CD14-positive monocyte (primary cell): ENCODE results near the gene DIS3L2. TPM values are rescaled to one million over a fixed set of nuclear protein-coding genes. Genes with fewer than 3 reads are reported as not detected.

Source experiments
- DNase-seq, 3 donors: peaks; one replicate each; pipeline ENCODE4 v3.0.0-alpha.2; 2011 to 2022
- H2AFZ ChIP-seq: 2 replicates; pipeline ENCODE4 v1.6.0; 2012; ENCODE audit warnings: mild to moderate bottlenecking, low read depth, low read length, inconsistent platforms; ENCODE audit not compliant: insufficient read depth, poor library complexity, severe bottlenecking
- H3K27ac ChIP-seq, 2 donors: 1 replicate in 1 of 2; 2 replicates in 1 of 2; pipeline ENCODE4 v1.5.1; 2012 to 2013; ENCODE audit warnings: low read length in 2 of 2, control low read depth in 1 of 2, inconsistent platforms in 1 of 2, low read depth in 1 of 2, mild to moderate bottlenecking in 1 of 2
- H3K27me3 ChIP-seq, 2 donors: one replicate each; pipeline versions ENCODE4 v1.6.0 to v1.6.1; 2011 to 2013; ENCODE audit warnings: low read length in 2 of 2; ENCODE audit not compliant: control insufficient read depth in 2 of 2, insufficient read depth in 2 of 2
- H3K36me3 ChIP-seq, 2 donors: replicated peaks in 1 of 2; 1 replicate in 1 of 2; 2 replicates in 1 of 2; pipeline versions ENCODE4 v1.5.1 to v1.6.1; 2012 to 2013; ENCODE audit warnings: low read length in 2 of 2, control low read depth in 1 of 2, inconsistent platforms in 1 of 2, mild to moderate bottlenecking in 1 of 2; ENCODE audit not compliant: insufficient read depth in 2 of 2, control insufficient read depth in 1 of 2
- H3K4me1 ChIP-seq, 2 donors: 1 replicate in 1 of 2; 2 replicates in 1 of 2; pipeline versions ENCODE4 v1.5.1 to v1.6.1; 2012 to 2013; ENCODE audit warnings: low read length in 2 of 2, control low read depth in 1 of 2, inconsistent platforms in 1 of 2, mild to moderate bottlenecking in 1 of 2, moderate library complexity in 1 of 2; ENCODE audit not compliant: insufficient read depth in 2 of 2, control insufficient read depth in 1 of 2
- H3K4me2 ChIP-seq: replicated peaks from 2 replicates; pipeline ENCODE3; 2012; ENCODE audit warnings: low read length, moderate library complexity, mild to moderate bottlenecking; ENCODE audit not compliant: poor library complexity, severe bottlenecking; ENCODE audit errors: extremely low read depth
- H3K4me3 ChIP-seq, 3 experiments: fragments of 200-600 bp in 1 of 3; sonication (generic) in 1 of 3; replicated peaks in 1 of 3; 1 replicate in 2 of 3; 2 replicates in 1 of 3; pipeline ENCODE4 v1.5.1; 2011 to 2013; ENCODE audit warnings: low read length in 3 of 3, mild to moderate bottlenecking in 3 of 3, control low read depth in 2 of 3, low read depth in 2 of 3, inconsistent platforms in 1 of 3, moderate library complexity in 1 of 3
- H3K79me2 ChIP-seq: 2 replicates; pipeline ENCODE4 v1.6.0; 2012; ENCODE audit warnings: mild to moderate bottlenecking, control low read depth, inconsistent platforms, low read length, moderate library complexity; ENCODE audit not compliant: insufficient read depth
- H3K9ac ChIP-seq: 2 replicates; pipeline ENCODE4 v1.6.0; 2017; ENCODE audit warnings: low read length, mild to moderate bottlenecking; ENCODE audit not compliant: insufficient read depth, poor library complexity, severe bottlenecking
- H3K9me3 ChIP-seq, 2 donors: replicated peaks in 1 of 2; 1 replicate in 1 of 2; 2 replicates in 1 of 2; pipeline versions ENCODE4 v1.5.1 to v1.6.1; 2012 to 2013; ENCODE audit warnings: low read length in 2 of 2, control low read depth in 1 of 2; ENCODE audit not compliant: control insufficient read depth in 1 of 2, insufficient read depth in 1 of 2
- H4K20me1 ChIP-seq: 2 replicates; pipeline ENCODE4 v1.6.0; 2012; ENCODE audit warnings: mild to moderate bottlenecking, low read length, control low read depth, moderate library complexity; ENCODE audit not compliant: insufficient read depth
- H3K27ac Mint-ChIP-seq, 7 donors: one replicate each; pipeline ENCODE4 v1.8.0; 2020; ENCODE audit warnings: mild to moderate bottlenecking in 7 of 7, mixed read lengths in 7 of 7, moderate library complexity in 6 of 7, inconsistent platforms in 2 of 7
- H3K27me3 Mint-ChIP-seq, 3 donors: one replicate each; pipeline ENCODE4 v1.8.0; 2021 to 2022; ENCODE audit warnings: low read depth in 3 of 3, mild to moderate bottlenecking in 3 of 3, mixed read lengths in 3 of 3, moderate library complexity in 3 of 3, inconsistent platforms in 1 of 3
- H3K36me3 Mint-ChIP-seq, 2 donors: one replicate each; pipeline ENCODE4 v1.8.0; 2020; ENCODE audit warnings: mixed read lengths in 2 of 2, inconsistent platforms in 1 of 2, mild to moderate bottlenecking in 1 of 2
- H3K4me1 Mint-ChIP-seq: one replicate; pipeline ENCODE4 v1.8.0; 2020; ENCODE audit warnings: mild to moderate bottlenecking, mixed read lengths
- H3K4me3 Mint-ChIP-seq, 2 donors: one replicate each; pipeline ENCODE4 v1.8.0; 2020; ENCODE audit warnings: mild to moderate bottlenecking in 2 of 2, mixed read lengths in 2 of 2, moderate library complexity in 1 of 2
- H3K9me3 Mint-ChIP-seq, 7 donors: one replicate each; pipeline ENCODE4 v1.8.0; 2020 to 2022; ENCODE audit warnings: mixed read lengths in 7 of 7, mild to moderate bottlenecking in 6 of 7, moderate library complexity in 6 of 7, inconsistent platforms in 2 of 7
- WGBS: methylation state at CpG from one replicate; pipeline ENCODE4 v1.1.5; 2013; ENCODE audit warnings: missing lambda C conversion rate; ENCODE audit not compliant: insufficient coverage; 5-methylcytosine and 5-hydroxymethylcytosine counted together
- intact Hi-C, 2 donors: fragments of 100-400 bp; cut with micrococcal nuclease; formaldehyde crosslinking; loops; one replicate each; pipeline versions ENCODE4 v1.15.0 to v1.15.1; 2023
- polyA plus RNA-seq, 3 donors: library from polyadenylated mRNA; depleted of rRNA in 1 of 3; unstranded in 2 of 3; stranded (reverse) in 1 of 3; fragments of 300-500 nt in 2 of 3; fragments of >200 nt in 1 of 3; fragmentation: Illumina TruSeq in 2 of 3; gene quantifications; 1 replicate in 2 of 3; 2 replicates in 1 of 3; pipeline ENCODE4 v1.2.3, GENCODE V29; 2012 to 2021
- TF ChIP-seq, protein P1 (sequence below): fragments of 200-600 bp; IDR thresholded peaks from one replicate; pipeline ENCODE4 v1.8.0; 2022; ENCODE audit warnings: antibody characterized with exemption, mild to moderate bottlenecking

Gene DIS3L2
- polyA plus RNA-seq, 3 donors: 6.0 to 21.7 (median 6.4) TPM

DNA sequence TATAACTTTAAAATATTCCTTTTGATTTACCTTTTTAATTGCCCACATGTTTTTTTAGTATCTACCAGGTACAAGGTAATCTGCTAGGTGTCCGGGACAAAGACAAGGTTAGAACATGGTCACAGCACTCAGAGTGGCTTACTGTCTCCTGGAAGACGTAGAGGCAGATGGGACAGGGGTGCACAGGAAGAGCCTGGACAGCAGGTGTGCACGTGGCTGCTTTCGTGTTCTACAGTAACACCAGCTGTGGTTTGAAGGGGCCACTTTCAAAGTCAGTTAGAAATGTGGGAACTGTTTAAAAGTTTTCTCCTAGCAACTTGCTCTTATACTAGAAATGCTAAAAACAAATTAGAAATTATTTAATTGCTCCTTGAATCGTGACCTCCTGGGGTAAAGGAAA is 314.2 kb downstream of the DIS3L2 start:
- TF ChIP-seq, protein P1, sequence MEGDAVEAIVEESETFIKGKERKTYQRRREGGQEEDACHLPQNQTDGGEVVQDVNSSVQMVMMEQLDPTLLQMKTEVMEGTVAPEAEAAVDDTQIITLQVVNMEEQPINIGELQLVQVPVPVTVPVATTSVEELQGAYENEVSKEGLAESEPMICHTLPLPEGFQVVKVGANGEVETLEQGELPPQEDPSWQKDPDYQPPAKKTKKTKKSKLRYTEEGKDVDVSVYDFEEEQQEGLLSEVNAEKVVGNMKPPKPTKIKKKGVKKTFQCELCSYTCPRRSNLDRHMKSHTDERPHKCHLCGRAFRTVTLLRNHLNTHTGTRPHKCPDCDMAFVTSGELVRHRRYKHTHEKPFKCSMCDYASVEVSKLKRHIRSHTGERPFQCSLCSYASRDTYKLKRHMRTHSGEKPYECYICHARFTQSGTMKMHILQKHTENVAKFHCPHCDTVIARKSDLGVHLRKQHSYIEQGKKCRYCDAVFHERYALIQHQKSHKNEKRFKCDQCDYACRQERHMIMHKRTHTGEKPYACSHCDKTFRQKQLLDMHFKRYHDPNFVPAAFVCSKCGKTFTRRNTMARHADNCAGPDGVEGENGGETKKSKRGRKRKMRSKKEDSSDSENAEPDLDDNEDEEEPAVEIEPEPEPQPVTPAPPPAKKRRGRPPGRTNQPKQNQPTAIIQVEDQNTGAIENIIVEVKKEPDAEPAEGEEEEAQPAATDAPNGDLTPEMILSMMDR: no peak
- no peak for DNase-seq
- H3K4me3 ChIP-seq: no peak overlapping the region

DNA sequence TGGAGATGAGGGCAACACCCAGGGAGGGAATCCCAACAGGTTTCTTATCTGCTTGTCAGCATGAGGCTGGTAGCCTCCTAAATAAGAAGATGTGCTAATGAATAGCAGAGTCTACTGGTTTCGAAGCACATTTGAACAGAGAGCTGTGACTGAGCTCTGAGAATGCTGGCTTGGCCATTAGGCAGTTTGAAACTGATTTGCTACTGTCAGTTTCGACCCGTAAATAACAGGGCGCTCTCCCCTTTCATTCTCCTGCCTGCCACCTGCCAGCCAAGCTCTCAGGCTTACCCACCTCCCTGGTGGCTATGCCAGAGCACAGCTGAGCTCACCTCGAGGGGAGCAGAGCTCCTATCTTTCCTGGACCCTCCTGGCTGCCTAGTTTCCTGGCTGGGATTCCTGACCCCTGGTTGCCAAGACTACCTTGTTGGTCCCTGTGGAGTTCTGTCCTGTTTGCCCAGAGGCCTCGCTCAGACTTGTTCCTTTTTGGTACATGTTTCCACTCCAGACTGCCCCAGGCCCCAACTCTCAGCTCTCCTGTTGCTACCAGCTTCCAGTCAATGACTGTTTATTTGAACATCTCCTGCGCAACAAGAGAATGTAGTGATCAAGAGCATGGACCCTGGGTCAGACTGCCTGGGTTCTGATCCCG is 314.7 kb downstream of the DIS3L2 start:
- TF ChIP-seq, protein P1: no peak
- Mint-ChIP-seq H3K36me3 (peaks cover 23 to 37% of the 10 kb centered on the region in 2 donors), H3K4me3 (no peak overlapping the region), H3K27ac (peak overlapping the region in 2 of 7 donors; percentile 43 to 48), H3K27me3 (peaks cover 0 to 1% (median 0%) of the 10 kb centered on the region in 3 donors), H3K9me3 (peaks cover 0 to 3% (median 0%) of the 10 kb centered on the region in 7 donors), H3K4me1 (no peaks in the 10 kb centered on the region)
- no peak for DNase-seq
- H3K4me3 ChIP-seq: no peak overlapping the region
- no peak overlapping the region for H3K27ac ChIP-seq
- peaks cover 7 to 18% of the 10 kb centered on the region in 2 donors for H3K36me3 ChIP-seq
- intact Hi-C loops: no loop called here
- no peak overlapping the region for H3K4me2 ChIP-seq
- H3K9ac ChIP-seq: no peak overlapping the region
- peaks cover 0 to 2% of the 10 kb centered on the region in 2 donors for H3K9me3 ChIP-seq
- WGBS: 86% methylated on average over 8 of the region's 8 CpGs
- no peaks in the 10 kb centered on the region for H3K4me1 ChIP-seq
- H4K20me1 ChIP-seq: no peaks in the 10 kb centered on the region
- no peak overlapping the region for H2AFZ ChIP-seq
- no peaks in the 10 kb centered on the region for H3K27me3 ChIP-seq
- H3K79me2 ChIP-seq: no peaks in the 10 kb centered on the region

More for the DNA sequence above, 314.2 kb downstream of the DIS3L2 start:
- Histone ChIP-seq H3K79me2 (no peaks in the 10 kb centered on the region), H3K4me1 (no peaks in the 10 kb centered on the region), H4K20me1 (no peaks in the 10 kb centered on the region), H3K9me3 (peaks cover 0 to 2% of the 10 kb centered on the region in 2 donors), H3K4me2 (no peak overlapping the region), H3K27me3 (no peaks in the 10 kb centered on the region), H3K27ac (no peak overlapping the region), H3K36me3 (peaks cover 7 to 16% of the 10 kb centered on the region in 2 donors), H3K9ac (no peak overlapping the region), H2AFZ (no peak overlapping the region)
- intact Hi-C loops: no loop called here
- H3K27ac Mint-ChIP-seq: no peak overlapping the region
- no peaks in the 10 kb centered on the region for H3K4me1 Mint-ChIP-seq
- H3K9me3 Mint-ChIP-seq: peaks cover 0 to 3% (median 0%) of the 10 kb centered on the region in 7 donors
- H3K4me3 Mint-ChIP-seq: no peak overlapping the region
- 46% methylated on average over 4 of the region's 5 CpGs for WGBS
- peaks cover 20 to 36% of the 10 kb centered on the region in 2 donors for H3K36me3 Mint-ChIP-seq
- H3K27me3 Mint-ChIP-seq: peaks cover 0 to 1% (median 0%) of the 10 kb centered on the region in 3 donors
